Measurements from ENCODE around the gene KCNQ1.

Gene KCNQ1

DNA sequence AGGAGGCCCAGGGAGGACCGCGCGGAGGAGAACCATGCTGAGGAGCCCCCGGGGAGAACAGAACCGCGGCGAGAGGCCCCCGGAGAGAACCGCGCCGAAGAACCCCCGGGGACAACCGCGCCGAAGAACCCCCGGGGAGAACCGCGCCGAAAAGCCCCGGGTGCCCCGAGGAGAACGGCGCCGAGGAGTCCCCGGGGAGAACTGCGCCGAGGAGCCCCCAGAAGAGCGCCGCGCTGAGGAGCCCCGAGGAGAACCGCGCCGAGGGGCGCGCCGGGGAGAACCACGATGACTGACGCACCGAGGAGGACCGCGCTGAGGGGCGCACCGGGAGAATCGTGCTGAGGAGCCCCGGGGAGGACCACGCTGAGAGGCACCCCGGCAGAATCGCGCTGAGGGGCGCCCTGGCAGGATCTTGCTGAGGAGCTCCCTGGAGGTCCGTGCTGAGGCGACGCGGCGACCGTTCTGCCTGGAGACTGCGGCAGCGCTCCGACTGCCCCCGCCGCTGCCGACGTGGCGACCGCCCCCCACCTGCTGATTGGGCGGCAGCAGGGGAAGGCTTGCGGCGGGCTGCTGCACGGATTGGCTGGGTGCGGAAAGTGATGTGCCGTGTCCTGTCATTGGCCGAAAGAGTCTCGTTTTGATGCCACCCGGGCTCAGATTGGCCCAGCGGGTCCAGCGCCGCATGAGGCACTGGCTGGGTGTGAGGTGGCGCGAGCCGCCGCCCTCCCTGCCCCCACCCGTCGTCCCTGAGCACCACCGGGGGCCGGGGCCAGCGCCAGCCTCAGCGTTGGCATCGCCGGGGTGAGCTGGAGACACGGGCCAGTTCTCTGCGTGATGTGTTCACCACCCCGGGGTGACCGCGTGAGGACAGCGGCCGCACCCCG is 255.0 kb downstream of the KCNQ1 start, which contains the start of gene KCNQ1OT1:
Gene KCNQ1OT1, minus strand, starts transcription at position 464 of the 884 bp plus-strand sequence.
- DNase-seq: peak; percentile 89
- Histone ChIP-seq H3K36me3 (no peaks in the 10 kb centered on the region; the same call in 1 of the 2 replicates), H3K9me3 (ENCODE audit: severe bottlenecking) (no peaks in the 10 kb centered on the region), H3K27ac (peak within 1 kb of the TSS; percentile 88), H3K27me3 (ENCODE audit: insufficient read depth, low read depth, severe bottlenecking) (no peaks in the 10 kb centered on the region), H3K4me3 (ENCODE audit: low read depth, low read length) (peak within 1 kb of the TSS; percentile 74)
- TF ChIP-seq, protein P1, sequence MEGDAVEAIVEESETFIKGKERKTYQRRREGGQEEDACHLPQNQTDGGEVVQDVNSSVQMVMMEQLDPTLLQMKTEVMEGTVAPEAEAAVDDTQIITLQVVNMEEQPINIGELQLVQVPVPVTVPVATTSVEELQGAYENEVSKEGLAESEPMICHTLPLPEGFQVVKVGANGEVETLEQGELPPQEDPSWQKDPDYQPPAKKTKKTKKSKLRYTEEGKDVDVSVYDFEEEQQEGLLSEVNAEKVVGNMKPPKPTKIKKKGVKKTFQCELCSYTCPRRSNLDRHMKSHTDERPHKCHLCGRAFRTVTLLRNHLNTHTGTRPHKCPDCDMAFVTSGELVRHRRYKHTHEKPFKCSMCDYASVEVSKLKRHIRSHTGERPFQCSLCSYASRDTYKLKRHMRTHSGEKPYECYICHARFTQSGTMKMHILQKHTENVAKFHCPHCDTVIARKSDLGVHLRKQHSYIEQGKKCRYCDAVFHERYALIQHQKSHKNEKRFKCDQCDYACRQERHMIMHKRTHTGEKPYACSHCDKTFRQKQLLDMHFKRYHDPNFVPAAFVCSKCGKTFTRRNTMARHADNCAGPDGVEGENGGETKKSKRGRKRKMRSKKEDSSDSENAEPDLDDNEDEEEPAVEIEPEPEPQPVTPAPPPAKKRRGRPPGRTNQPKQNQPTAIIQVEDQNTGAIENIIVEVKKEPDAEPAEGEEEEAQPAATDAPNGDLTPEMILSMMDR (IDR thresholded peaks at IDR 0.05; ENCODE audit: low read depth, low read length): no peak

DNA sequence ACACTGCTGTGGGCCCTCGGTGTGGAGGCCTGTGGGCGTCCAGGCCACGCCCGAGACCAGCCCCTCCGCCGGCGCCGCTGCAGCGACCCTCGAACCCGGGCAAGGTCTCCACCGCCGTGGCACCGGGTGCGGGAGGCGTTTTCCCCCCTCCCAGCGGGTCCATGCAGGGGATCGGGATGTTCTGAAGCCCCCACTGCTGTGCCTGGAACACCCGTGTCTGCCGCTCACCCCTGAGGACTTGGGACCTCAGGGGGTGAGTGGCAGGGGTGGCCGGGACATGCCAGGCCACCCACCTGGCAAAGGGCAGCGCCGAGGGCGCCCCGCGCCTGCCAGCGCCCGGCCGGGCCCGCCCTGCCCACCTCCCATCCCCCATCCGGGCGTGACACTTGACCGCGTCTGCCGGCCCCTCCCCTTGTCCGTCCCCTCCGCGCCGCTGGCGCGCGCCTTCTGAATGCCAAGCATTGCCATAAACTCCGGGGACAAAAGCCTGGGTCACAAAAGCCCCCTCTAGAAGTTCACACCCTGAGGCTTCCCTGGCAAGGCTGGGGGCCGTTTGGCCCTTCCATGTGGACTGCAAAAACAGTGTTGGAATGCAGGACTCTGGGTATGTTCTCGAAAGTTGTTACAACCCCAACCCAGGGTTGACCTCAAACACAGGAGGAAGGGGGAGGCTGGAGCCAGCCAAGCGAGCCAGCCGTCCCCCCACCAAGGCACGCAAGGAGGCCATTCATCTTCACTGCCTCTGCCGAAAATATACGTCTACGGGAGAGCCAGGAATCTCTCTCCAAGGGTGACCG is 255.8 kb downstream of the KCNQ1 start:
- DNase-seq: peak; percentile 68
- H3K9me3 ChIP-seq (ENCODE audit: severe bottlenecking): no peaks in the 10 kb centered on the region
- H3K27ac ChIP-seq: peak overlapping the region; percentile 88
- H3K4me3 ChIP-seq (ENCODE audit: low read depth, low read length): peak overlapping the region; percentile 59
- no peaks in the 10 kb centered on the region; the same call in 1 of the 2 replicates for H3K36me3 ChIP-seq
- TF ChIP-seq, protein P1 (IDR thresholded peaks at IDR 0.05; ENCODE audit: low read depth, low read length): no peak
- no peaks in the 10 kb centered on the region for H3K27me3 ChIP-seq (ENCODE audit: insufficient read depth, low read depth, severe bottlenecking)

DNA sequence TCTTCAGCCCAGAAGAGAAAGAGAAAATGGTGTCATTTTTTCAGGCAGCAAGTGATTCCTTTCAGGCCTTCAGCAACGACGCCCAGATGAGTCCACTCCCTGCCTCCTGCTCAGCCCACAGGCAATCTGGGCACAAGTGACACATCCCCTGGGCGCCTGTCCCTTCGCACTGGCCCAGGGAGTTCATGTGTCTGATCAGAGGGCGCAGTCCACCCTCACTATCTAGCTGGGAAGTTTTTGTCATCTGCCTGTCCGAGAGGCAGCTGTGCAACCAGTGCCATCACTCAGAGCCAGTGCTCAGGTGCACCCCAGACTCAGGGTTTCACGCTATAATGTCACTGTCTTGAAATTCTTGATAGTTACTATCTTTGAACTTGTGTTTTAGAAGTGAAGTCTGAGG is 256.4 kb downstream of the KCNQ1 start:
- no peak for DNase-seq
- no peaks in the 10 kb centered on the region for H3K27me3 ChIP-seq (ENCODE audit: insufficient read depth, low read depth, severe bottlenecking)
- H3K27ac ChIP-seq: peak overlapping the region; percentile 88
- H3K9me3 ChIP-seq (ENCODE audit: severe bottlenecking): no peaks in the 10 kb centered on the region
- H3K4me3 ChIP-seq (ENCODE audit: low read depth, low read length): no peak overlapping the region
- TF ChIP-seq, protein P1 (IDR thresholded peaks at IDR 0.05; ENCODE audit: low read depth, low read length): no peak
- no peaks in the 10 kb centered on the region; the same call in 1 of the 2 replicates for H3K36me3 ChIP-seq

DNA sequence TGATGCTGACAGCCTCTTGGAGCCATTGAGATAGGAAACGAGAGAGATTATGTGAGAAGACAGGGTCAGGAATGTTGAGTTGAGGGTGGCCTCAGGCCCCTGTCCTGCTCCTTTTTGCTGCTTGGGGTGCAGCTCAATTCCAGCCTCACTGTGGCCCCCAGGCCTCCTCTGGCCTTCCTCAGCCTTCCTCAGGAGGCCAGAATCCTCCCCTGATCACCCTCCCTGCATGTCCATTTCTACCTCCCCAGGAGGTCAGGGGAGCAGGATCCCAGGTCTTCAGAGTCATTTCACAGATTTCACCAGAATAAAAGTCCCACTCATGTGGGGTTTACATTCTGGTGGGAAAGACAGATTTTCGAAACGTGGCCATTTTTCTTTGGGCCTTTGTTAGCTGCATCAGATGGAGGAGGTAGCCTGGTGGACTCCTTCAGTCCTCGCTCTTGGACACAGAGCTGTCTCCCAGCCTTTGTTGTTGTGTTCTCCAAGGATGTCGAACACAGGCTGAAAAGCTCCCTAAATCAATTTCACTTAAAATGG is 257.2 kb downstream of the KCNQ1 start:
- no peaks in the 10 kb centered on the region; the same call in 1 of the 2 replicates for H3K36me3 ChIP-seq
- no peaks in the 10 kb centered on the region for H3K27me3 ChIP-seq (ENCODE audit: insufficient read depth, low read depth, severe bottlenecking)
- DNase-seq: no peak
- TF ChIP-seq, protein P1 (IDR thresholded peaks at IDR 0.05; ENCODE audit: low read depth, low read length): no peak
- H3K4me3 ChIP-seq (ENCODE audit: low read depth, low read length): no peak overlapping the region
- H3K9me3 ChIP-seq (ENCODE audit: severe bottlenecking): no peaks in the 10 kb centered on the region
- H3K27ac ChIP-seq: no peak overlapping the region

DNA sequence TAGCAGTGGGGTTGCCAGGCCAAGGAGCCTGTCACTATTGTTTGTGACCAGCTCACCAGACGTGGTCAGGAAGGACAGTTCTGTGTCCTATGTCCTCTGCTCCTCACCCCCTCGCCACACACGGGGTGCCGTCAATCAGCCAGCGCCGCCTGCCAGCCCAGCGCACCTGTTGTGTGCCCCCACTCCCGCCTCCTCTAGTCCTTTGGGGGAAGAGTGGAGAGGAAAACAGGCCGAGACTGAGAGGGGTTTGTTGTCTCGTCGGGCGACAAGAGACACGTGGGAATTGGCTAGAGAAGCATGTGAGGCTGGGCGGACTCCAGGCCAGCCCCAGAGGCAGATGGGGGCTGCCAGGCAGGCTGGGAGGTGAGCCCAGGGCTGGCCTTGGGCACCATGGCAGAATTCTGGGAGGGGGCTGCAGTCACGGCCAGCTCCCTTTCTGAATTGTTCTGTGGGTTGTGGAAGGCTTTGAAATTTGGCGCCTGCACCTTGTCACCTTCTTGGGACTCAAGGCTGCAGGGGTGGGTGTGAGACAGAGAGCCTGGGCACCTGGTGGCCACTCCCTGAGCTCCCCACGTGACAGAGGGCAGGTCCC is 258.1 kb downstream of the KCNQ1 start:
- DNase-seq: peak; percentile 61
- peak overlapping the region; percentile 76 for H3K27ac ChIP-seq
- no peaks in the 10 kb centered on the region for H3K36me3 ChIP-seq
- TF ChIP-seq, protein P1 (IDR thresholded peaks at IDR 0.05; ENCODE audit: low read depth, low read length): no peak
- H3K9me3 ChIP-seq (ENCODE audit: severe bottlenecking): no peaks in the 10 kb centered on the region
- H3K4me3 ChIP-seq (ENCODE audit: low read depth, low read length): no peak overlapping the region
- H3K27me3 ChIP-seq (ENCODE audit: insufficient read depth, low read depth, severe bottlenecking): no peaks in the 10 kb centered on the region
